ENCODE data around the gene LRRC27.

LRRC27 gene

DNA sequence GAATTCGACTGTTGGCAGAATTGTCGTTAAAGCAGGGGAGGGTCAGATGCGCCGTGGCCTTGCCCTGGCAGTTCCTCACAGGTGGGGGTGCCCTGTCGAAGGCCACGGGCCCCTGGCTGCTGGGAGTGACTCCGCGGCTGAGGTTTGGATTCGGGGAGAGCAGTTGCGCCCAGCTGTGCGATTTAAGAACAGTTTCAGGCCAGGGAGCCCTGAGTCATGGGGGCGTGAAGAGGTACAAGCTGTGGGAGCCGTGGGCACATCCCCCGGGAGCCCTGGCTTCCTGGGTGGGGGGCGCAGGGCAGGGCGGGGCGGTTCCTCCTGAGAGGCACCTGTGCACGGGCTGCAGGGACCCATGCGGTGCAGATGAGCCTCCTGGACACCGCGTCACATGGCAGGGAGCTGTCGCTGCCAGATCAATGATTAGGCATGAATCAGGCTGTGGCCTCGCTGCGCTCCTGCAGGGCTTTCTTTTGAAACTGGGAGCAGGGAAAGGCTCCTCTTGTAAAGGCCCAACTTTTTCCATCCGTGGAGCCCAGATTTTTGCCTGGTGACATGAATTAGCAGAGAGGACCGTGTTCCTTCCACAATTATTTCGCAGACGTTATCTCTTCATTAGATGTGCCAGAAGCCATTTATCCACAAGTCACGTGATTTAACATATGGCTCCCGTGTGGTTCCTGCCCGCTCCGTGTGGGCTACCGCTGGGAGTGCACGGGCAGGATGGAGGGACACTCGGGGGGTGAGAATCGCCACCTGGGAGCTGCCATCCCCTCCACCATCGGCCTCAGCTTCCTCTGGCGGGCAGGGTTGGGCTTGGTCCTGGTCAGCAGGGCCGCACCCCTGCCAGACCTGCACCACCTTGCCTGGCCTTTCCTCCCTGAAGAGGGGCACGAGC lies 65.9 kb downstream of the LRRC27 start:
- H3K9me2 ChIP-seq (ENCODE audit: low read depth, low read length) = no peaks in the 10 kb centered on the region
- no peaks in the 10 kb centered on the region for H4K20me1 ChIP-seq (ENCODE audit: insufficient read depth, low read length)
- no peak overlapping the region for H3K27ac ChIP-seq (ENCODE audit: low read depth, low read length, poor library complexity, severe bottlenecking)
- no peaks in the 10 kb centered on the region for H3K79me2 ChIP-seq (ENCODE audit: insufficient read depth, low read length)
- no peak overlapping the region for H3K4me2 ChIP-seq (ENCODE audit: low read length)
- TF ChIP-seq, protein P1, sequence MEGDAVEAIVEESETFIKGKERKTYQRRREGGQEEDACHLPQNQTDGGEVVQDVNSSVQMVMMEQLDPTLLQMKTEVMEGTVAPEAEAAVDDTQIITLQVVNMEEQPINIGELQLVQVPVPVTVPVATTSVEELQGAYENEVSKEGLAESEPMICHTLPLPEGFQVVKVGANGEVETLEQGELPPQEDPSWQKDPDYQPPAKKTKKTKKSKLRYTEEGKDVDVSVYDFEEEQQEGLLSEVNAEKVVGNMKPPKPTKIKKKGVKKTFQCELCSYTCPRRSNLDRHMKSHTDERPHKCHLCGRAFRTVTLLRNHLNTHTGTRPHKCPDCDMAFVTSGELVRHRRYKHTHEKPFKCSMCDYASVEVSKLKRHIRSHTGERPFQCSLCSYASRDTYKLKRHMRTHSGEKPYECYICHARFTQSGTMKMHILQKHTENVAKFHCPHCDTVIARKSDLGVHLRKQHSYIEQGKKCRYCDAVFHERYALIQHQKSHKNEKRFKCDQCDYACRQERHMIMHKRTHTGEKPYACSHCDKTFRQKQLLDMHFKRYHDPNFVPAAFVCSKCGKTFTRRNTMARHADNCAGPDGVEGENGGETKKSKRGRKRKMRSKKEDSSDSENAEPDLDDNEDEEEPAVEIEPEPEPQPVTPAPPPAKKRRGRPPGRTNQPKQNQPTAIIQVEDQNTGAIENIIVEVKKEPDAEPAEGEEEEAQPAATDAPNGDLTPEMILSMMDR (IDR thresholded peaks at IDR 0.05; ENCODE audit: low read length) = no peak
- TF ChIP-seq EZH2 (IDR thresholded peaks at IDR 0.05; ENCODE audit: borderline replicate concordance, low read length) = no peak
- no peaks in the 10 kb centered on the region for H3K36me3 ChIP-seq (ENCODE audit: insufficient read depth, low read length)
- H3K4me1 ChIP-seq (ENCODE audit: insufficient read depth, low read length, severe bottlenecking) = no peaks in the 10 kb centered on the region
- H2AFZ ChIP-seq (ENCODE audit: low read length) = no peak overlapping the region
- H3F3A ChIP-seq (ENCODE audit: insufficient read depth, low read length) = no peaks in the 10 kb centered on the region
- no peak overlapping the region for H3K4me3 ChIP-seq (ENCODE audit: low read depth, low read length, poor library complexity, severe bottlenecking)
- H3K9me3 ChIP-seq (ENCODE audit: low read length) = no peaks in the 10 kb centered on the region
- H3K9ac ChIP-seq (ENCODE audit: low read length) = no peak overlapping the region
- H3K27me3 ChIP-seq (ENCODE audit: insufficient read depth, low read length) = 0 out of 2 replicates have a peak, but pooled peaks cover 6% of the 10 kb centered on the region

DNA sequence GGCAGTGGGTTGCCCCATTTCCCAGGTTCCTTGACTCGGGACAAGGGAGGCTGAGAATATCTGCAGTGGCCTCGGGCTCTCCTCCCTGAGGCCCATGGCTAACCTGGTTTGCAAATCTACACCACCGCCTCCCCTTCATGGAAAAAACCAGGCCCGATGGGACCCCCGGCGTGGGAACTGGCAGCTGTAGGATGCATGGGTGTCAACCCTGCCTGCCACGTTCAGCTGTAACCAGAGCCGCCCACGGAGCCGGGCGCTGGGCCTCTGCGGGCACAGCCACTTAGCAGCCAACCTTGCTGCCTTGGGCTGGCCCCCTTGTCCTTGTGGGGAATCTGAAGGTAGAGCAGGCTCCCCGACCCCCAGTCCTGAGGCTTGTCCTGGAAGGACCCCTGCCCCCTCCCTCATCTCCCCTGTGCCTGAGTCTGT lies 66.6 kb downstream of the LRRC27 start:
- H3K27ac ChIP-seq (ENCODE audit: low read depth, low read length, poor library complexity, severe bottlenecking) = no peak overlapping the region
- H3K4me3 ChIP-seq (ENCODE audit: low read depth, low read length, poor library complexity, severe bottlenecking) = no peak overlapping the region
- no peaks in the 10 kb centered on the region for H3K9me2 ChIP-seq (ENCODE audit: low read depth, low read length)
- H3K9ac ChIP-seq (ENCODE audit: low read length) = no peak overlapping the region
- no peak for TF ChIP-seq EZH2 (IDR thresholded peaks at IDR 0.05; ENCODE audit: borderline replicate concordance, low read length)
- TF ChIP-seq, protein P1 (IDR thresholded peaks at IDR 0.05; ENCODE audit: low read length) = no peak
- H2AFZ ChIP-seq (ENCODE audit: low read length) = no peak overlapping the region
- no peaks in the 10 kb centered on the region for H3K4me1 ChIP-seq (ENCODE audit: insufficient read depth, low read length, severe bottlenecking)
- H3K9me3 ChIP-seq (ENCODE audit: low read length) = no peaks in the 10 kb centered on the region
- H3K79me2 ChIP-seq (ENCODE audit: insufficient read depth, low read length) = no peaks in the 10 kb centered on the region
- no peaks in the 10 kb centered on the region for H3F3A ChIP-seq (ENCODE audit: insufficient read depth, low read length)
- no peaks in the 10 kb centered on the region for H4K20me1 ChIP-seq (ENCODE audit: insufficient read depth, low read length)
- H3K27me3 ChIP-seq (ENCODE audit: insufficient read depth, low read length) = 0 out of 2 replicates have a peak, but pooled peaks cover 5% of the 10 kb centered on the region
- H3K36me3 ChIP-seq (ENCODE audit: insufficient read depth, low read length) = no peaks in the 10 kb centered on the region
- no peak overlapping the region for H3K4me2 ChIP-seq (ENCODE audit: low read length)

DNA sequence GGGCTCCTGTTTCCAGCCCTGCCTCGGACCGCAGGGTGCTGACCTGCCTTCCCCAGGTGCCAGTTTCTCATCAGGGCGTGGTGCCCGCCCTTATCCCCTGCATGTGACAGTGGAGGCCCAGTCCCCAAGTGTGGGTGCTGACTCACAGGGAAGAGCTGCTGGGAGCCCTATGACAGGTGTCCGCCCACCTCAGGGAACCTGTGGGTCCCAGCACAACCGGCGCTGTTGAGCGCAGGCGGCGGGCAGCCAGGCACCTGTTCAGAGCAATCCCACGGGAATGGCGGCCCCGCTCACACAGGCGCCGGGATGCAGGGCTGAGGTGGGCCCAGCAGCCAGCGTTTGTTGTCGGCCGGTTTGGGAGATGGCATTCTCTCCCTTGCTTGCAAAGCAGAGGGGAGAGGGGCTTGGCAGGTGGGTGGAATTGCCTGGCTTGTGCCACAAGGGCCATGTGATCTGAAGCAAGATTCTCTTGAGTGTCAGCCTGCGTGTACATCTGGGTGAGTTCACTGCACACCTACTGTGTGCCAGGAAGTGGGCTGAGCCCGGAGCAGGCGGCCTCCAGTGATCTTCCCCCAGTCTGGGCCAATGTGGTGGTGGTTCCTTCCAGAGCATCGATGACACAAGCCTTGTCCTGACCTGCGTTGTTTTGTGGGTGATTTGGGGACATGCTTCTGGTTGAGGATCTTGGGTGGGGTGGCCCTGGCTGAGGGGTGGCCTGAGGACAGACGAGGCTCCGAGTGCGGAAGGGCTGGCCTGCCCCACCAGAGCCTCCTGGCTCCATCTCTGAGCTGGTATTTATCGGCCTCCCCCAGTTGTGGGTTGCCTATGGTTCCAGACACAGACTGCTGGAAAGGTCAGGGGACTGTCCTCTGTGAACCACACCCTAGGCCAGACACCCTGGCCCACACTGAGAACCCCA lies 67.4 kb downstream of the LRRC27 start:
- Histone ChIP-seq H3K9ac (ENCODE audit: low read length) (no peak overlapping the region), H2AFZ (ENCODE audit: low read length) (no peak overlapping the region), H3K4me3 (ENCODE audit: low read depth, low read length, poor library complexity, severe bottlenecking) (no peak overlapping the region), H3K4me1 (ENCODE audit: insufficient read depth, low read length, severe bottlenecking) (no peaks in the 10 kb centered on the region), H3F3A (ENCODE audit: insufficient read depth, low read length) (no peaks in the 10 kb centered on the region), H3K79me2 (ENCODE audit: insufficient read depth, low read length) (no peaks in the 10 kb centered on the region), H3K9me2 (ENCODE audit: low read depth, low read length) (no peaks in the 10 kb centered on the region), H3K4me2 (ENCODE audit: low read length) (no peak overlapping the region), H3K27ac (ENCODE audit: low read depth, low read length, poor library complexity, severe bottlenecking) (no peak overlapping the region), H3K36me3 (ENCODE audit: insufficient read depth, low read length) (no peaks in the 10 kb centered on the region), H3K9me3 (ENCODE audit: low read length) (no peaks in the 10 kb centered on the region), H3K27me3 (ENCODE audit: insufficient read depth, low read length) (no peaks in the 10 kb centered on the region), H4K20me1 (ENCODE audit: insufficient read depth, low read length) (no peaks in the 10 kb centered on the region)
- TF ChIP-seq, protein P1 (IDR thresholded peaks at IDR 0.05; ENCODE audit: low read length) = no peak
- TF ChIP-seq EZH2 (IDR thresholded peaks at IDR 0.05; ENCODE audit: borderline replicate concordance, low read length) = no peak

Measured in OCI-LY1 (cell line).